Chondrocyte (in vitro differentiated cells): Measurements from ENCODE around the gene TNFRSF11A. TPM values are rescaled to one million over a fixed set of nuclear protein-coding genes. Genes with fewer than 3 reads are reported as not detected.

Source experiments
- DNase-seq: peaks from one replicate; pipeline ENCODE4 v3.0.0; 2021; ENCODE audit warnings: mixed read lengths, low spot score
- H3K27ac Mint-ChIP-seq: one replicate; pipeline ENCODE4 v1.8.0; 2021; ENCODE audit warnings: mild to moderate bottlenecking, moderate library complexity, mixed read lengths; ENCODE audit not compliant: unreplicated experiment
- H3K27me3 Mint-ChIP-seq: 2 replicates; pipeline ENCODE4 v1.8.0; 2021; ENCODE audit warnings: low read depth, mixed read lengths
- H3K36me3 Mint-ChIP-seq: 2 replicates; pipeline ENCODE4 v1.8.0; 2021; ENCODE audit warnings: low read depth, mixed read lengths
- H3K4me1 Mint-ChIP-seq: 2 replicates; pipeline ENCODE4 v1.8.0; 2021; ENCODE audit warnings: low read depth, mild to moderate bottlenecking, mixed read lengths
- H3K4me3 Mint-ChIP-seq: one replicate; pipeline ENCODE4 v1.8.0; 2021; ENCODE audit warnings: mild to moderate bottlenecking, moderate library complexity, mixed read lengths; ENCODE audit not compliant: unreplicated experiment
- H3K9me3 Mint-ChIP-seq: 2 replicates; pipeline ENCODE4 v1.8.0; 2021; ENCODE audit warnings: low read depth, mixed read lengths
- total RNA-seq: library from RNA; stranded (reverse); gene quantifications from 3 replicates; pipeline ENCODE4 v1.2.1, GENCODE V29; 2021
- TF ChIP-seq, protein P1 (sequence below): fragments of 200-600 bp; sonication (generic); IDR thresholded peaks from 2 replicates; pipeline ENCODE4 v1.5.0; 2021; ENCODE audit warnings: antibody characterized with exemption, mild to moderate bottlenecking, moderate library complexity

TNFRSF11A gene
- total RNA-seq, 1 donor from 2014 or later: 0.22 TPM

DNA sequence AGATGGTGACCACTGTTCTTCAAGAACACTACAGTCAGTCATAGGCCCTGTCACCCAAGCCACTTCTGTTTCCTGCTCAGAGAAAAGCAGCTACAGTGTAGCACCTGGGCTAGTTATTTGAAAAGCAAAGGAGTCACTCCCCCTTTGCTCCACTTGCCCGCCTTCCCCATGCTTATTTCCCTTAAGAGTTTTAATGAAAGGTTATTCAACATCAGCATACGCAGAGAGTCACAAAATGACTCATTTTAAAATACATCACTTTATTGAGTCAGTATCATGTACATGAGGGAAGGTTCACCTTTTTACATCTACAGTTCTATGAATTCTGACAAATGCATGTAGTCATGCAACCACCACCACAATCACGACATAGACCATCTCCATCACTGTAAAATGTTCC, 71.3 kb downstream of the TNFRSF11A start:
- TF ChIP-seq, protein P1, sequence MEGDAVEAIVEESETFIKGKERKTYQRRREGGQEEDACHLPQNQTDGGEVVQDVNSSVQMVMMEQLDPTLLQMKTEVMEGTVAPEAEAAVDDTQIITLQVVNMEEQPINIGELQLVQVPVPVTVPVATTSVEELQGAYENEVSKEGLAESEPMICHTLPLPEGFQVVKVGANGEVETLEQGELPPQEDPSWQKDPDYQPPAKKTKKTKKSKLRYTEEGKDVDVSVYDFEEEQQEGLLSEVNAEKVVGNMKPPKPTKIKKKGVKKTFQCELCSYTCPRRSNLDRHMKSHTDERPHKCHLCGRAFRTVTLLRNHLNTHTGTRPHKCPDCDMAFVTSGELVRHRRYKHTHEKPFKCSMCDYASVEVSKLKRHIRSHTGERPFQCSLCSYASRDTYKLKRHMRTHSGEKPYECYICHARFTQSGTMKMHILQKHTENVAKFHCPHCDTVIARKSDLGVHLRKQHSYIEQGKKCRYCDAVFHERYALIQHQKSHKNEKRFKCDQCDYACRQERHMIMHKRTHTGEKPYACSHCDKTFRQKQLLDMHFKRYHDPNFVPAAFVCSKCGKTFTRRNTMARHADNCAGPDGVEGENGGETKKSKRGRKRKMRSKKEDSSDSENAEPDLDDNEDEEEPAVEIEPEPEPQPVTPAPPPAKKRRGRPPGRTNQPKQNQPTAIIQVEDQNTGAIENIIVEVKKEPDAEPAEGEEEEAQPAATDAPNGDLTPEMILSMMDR: no peak
- no peaks in the 10 kb centered on the region for H3K4me1 Mint-ChIP-seq
- peaks cover 2% of the 10 kb centered on the region for H3K36me3 Mint-ChIP-seq

DNA sequence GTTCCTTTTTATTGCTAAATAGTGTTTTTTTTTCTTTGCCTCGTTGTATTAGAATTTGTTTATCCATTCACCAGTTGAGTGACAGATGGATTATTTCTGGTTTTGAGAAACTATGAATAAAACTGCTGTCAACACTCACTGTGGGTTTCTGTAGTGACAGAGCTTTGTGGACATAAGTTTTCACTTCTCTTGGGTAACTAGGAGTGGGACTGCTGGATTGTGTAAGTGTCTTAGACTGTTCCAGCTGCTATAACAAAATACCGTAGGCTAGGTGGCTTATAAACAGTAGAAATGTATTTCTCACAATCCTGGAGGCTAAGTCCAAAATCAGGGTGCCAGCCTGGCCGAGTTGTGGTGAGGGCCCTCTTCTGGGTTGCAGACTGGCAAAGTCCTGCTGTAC, 71.9 kb downstream of the TNFRSF11A start:
- H3K27me3 Mint-ChIP-seq: peaks cover 15% of the 10 kb centered on the region

More for the DNA sequence above, 71.3 kb downstream of the TNFRSF11A start:
- Mint-ChIP-seq H3K27ac (no peak overlapping the region), H3K27me3 (peaks cover 15% of the 10 kb centered on the region), H3K9me3 (peaks cover 6% of the 10 kb centered on the region), H3K4me3 (no peak overlapping the region)
- DNase-seq: no peak

DNA sequence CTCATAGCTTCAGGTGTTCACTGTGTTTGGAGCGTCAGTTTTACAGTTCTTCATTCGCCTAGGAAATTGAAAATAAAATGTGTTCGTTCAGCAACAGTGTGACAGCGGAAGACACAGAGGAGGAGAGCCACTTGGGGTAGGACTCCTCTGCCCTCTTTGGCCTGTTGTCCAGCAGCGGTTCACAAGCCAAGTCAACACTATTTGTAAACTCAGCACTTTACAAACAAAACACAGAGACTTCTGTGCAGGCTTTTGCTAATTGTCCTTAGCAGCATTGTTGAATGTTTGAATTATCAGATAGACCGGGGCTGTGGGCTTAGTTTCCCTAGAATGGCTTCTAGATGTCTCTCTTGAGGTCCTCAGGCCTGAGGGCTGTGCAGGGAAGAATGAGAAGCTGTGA, 73.2 kb downstream of the TNFRSF11A start:
- Mint-ChIP-seq H3K9me3 (peaks cover 6% of the 10 kb centered on the region), H3K4me1 (no peaks in the 10 kb centered on the region), H3K36me3 (peaks cover 2% of the 10 kb centered on the region), H3K27me3 (peaks cover 17% of the 10 kb centered on the region), H3K27ac (no peak overlapping the region), H3K4me3 (no peak overlapping the region)
- DNase-seq: no peak
- TF ChIP-seq, protein P1: no peak

More for the DNA sequence above, 71.9 kb downstream of the TNFRSF11A start:
- no peak for DNase-seq
- no peak overlapping the region for H3K4me3 Mint-ChIP-seq
- no peak overlapping the region for H3K27ac Mint-ChIP-seq
- no peaks in the 10 kb centered on the region for H3K36me3 Mint-ChIP-seq
- H3K4me1 Mint-ChIP-seq: no peaks in the 10 kb centered on the region
- TF ChIP-seq, protein P1: no peak
- peaks cover 6% of the 10 kb centered on the region for H3K9me3 Mint-ChIP-seq

DNA sequence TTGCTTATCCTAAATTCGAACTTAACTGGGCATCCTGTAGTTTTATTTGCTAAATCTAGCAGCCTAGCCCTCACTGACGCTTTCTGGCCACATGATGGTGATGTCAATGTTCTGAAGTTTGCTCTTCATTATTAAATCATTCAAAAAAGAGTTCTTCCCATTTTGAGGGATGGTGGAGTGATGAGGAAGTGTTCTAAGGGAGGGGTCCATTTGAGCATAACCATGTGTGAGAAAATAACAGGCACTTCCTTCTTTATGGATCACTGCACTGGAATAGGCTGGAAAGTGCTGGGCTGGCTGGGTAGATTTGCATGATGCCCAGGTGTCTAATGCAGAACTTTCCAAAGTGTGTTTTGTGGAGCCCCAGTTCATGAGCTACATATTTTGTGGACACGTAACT, 74.2 kb downstream of the TNFRSF11A start:
- H3K27me3 Mint-ChIP-seq: peaks cover 15% of the 10 kb centered on the region
- no peak overlapping the region for H3K27ac Mint-ChIP-seq
- peaks cover 6% of the 10 kb centered on the region for H3K9me3 Mint-ChIP-seq
- DNase-seq: no peak
- TF ChIP-seq, protein P1: no peak
- peaks cover 2% of the 10 kb centered on the region for H3K36me3 Mint-ChIP-seq
- H3K4me3 Mint-ChIP-seq: no peak overlapping the region
- no peaks in the 10 kb centered on the region for H3K4me1 Mint-ChIP-seq

DNA sequence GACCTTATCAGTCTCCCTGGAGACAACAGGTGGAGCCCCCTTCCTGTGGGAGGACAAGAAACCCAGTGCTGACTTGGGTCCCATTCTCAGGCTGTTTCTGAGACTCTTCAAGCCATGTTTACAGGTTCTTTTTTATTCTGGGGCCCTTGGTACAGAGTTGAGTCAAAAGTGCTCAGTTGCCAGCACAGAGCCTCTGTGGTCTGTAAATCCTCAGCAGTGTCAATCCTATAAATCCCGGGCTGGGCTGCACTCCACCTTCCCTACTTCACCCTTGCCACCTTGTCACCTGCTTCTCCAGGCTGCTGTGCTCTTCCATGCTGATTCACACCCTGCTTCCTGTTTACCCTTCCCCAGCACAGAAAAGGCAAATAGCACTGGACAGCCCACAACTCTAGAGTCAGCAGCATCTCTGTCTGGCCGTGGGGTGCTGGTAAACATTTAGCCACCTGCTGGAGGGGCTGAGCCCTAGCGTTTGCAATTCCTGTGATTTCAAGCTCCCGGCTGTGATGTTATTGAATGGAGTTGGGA, 74.7 kb downstream of the TNFRSF11A start:
- H3K27me3 Mint-ChIP-seq: peaks cover 15% of the 10 kb centered on the region
- TF ChIP-seq, protein P1: peak; percentile 32
- no peak overlapping the region for H3K4me3 Mint-ChIP-seq
- H3K27ac Mint-ChIP-seq: no peak overlapping the region
- no peak for DNase-seq
- peaks cover 6% of the 10 kb centered on the region for H3K9me3 Mint-ChIP-seq
- H3K4me1 Mint-ChIP-seq: no peaks in the 10 kb centered on the region
- H3K36me3 Mint-ChIP-seq: peaks cover 2% of the 10 kb centered on the region
